IPS-18c (cell line): ENCODE data around the gene SCAMP2.

Source experiments
- H3K4me3 ChIP-seq: 2 replicates; pipeline ENCODE4 v1.7.0; 2013; ENCODE audit warnings: low read depth, mild to moderate bottlenecking, low read length, moderate library complexity; ENCODE audit not compliant: insufficient read depth
- H3K9me3 ChIP-seq: one replicate; pipeline ENCODE4 v1.6.1; 2013; ENCODE audit warnings: mild to moderate bottlenecking, low read length, moderate library complexity; ENCODE audit not compliant: control insufficient read depth, insufficient read depth

Gene SCAMP2

DNA sequence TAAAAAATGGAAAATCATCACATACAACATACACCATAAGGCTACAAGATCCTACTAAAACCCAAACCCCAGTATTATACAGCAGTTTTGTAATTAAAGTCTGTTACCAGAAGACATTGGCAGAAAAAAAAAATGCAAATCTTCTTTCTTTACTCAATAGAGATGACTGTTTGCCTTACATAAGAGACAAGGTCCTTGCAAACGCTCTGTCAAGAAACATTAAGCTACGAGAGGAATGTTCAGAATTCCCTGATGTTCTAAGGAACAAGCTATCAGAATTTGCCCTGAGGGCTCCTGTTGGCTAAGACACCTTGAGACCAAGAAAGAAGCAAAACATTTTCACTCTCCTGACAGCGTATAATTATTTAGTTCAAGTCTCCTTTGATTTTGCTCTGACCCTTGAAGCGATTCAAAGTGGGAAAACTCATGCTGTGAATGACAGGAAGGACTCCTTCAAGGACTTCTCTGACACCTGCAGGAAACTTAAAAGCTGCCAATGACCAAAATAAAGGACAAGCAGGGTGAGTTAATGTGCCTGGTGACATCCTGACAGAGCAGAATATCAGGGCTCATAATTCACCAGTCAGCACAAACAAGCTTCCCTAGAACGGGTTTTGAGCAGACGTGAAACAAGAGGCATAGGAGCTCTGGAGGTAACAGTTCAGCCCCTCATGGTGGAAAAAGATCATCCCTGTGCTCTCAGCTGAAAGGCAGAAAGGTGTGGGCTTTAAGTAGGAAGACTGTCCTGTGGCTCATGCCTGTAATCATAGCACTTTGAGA is 2.5 kb downstream of the SCAMP2 start:
- Histone ChIP-seq H3K4me3 (no peak overlapping the region), H3K9me3 (peaks cover 2% of the 10 kb centered on the region)

DNA sequence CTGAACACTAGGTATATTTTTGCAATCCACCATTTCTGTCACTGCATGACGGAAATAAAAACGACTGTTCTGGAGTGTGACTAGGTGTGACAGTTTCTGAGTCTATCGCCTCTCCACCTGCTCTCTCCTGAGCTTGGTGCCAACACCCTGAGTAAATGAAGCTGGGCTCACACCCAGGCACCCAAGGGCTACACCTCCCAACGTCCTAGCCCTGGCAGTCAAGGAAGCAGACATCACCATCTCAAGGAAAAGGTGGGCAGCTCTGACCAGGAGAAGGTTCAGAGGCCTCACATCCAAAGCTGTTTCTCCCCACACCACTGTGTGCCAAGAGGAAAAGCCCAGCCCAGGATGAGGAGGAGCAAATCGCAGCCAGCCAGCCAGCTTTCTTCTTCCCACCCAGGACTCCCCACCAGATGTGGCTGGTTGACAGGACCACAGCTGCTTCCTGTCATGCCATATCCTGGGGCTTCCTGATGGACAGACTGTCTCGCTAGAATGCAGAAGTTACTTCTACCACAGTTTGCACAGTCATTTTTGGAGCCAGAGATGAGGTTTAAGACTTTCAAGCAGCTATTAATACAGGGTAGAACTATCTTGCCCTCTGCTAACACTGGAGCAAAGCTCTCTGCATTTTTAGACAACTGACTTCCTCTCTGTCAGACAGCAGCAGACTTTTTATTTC is 3.3 kb downstream of the SCAMP2 start:
- H3K9me3 ChIP-seq = peaks cover 2% of the 10 kb centered on the region
- H3K4me3 ChIP-seq = no peak overlapping the region

DNA sequence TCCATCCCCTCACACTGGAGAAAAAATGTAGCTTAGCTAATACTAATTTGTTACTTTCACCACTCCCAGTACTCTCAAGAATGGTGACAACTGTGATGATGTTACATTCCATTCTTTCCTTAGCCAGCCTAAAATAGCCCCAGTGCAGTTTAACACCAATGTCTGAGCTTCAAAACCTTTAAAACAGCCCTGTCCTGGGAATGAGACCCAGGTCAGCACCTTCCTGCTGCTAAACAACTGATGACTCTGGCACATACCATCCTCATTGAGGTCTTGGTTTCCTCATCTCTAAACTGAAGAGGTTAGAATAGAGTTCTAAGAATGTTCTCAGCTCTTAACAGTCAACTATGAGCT is 3.8 kb downstream of the SCAMP2 start:
- no peak overlapping the region for H3K4me3 ChIP-seq

GRCh38 chr15:74868059-74868458 is 5.1 kb downstream of the SCAMP2 start:
- Histone ChIP-seq H3K4me3 (no peak overlapping the region), H3K9me3 (peaks cover 2% of the 10 kb centered on the region)

More for the DNA sequence above, 3.8 kb downstream of the SCAMP2 start:
- H3K9me3 ChIP-seq = peaks cover 2% of the 10 kb centered on the region

DNA sequence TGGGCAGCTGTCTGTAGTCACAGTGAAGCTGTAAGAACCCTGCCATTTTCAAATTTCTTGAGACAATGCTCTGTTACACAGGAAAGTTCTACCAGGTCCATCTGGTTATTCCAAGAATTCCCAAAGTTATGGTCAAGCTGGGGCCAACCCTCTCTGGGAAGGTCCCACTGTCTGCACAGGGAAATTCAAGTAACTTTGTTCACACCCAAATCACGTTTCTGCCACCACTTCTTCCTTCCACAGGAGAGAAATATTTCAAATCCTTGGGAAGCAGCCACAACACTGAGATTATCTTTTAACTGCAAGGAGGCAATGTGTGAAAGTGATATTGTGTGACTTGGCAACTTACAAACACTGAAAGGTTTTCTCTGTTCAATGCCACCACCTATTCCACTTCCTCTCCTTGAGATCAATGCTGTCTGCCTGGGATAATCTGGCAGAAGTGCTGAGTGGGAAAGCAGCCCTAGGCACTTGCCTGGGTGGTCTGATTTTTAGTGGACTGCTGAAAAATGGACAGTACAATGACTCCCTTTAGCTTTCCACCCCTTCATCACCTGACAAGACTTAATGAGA is 5.6 kb downstream of the SCAMP2 start:
- peaks cover 2% of the 10 kb centered on the region for H3K9me3 ChIP-seq
- no peak overlapping the region for H3K4me3 ChIP-seq

GRCh38 chr15:74866090-74866489 is 7.1 kb downstream of the SCAMP2 start:
- peaks cover 2% of the 10 kb centered on the region for H3K9me3 ChIP-seq
- no peak overlapping the region for H3K4me3 ChIP-seq

DNA sequence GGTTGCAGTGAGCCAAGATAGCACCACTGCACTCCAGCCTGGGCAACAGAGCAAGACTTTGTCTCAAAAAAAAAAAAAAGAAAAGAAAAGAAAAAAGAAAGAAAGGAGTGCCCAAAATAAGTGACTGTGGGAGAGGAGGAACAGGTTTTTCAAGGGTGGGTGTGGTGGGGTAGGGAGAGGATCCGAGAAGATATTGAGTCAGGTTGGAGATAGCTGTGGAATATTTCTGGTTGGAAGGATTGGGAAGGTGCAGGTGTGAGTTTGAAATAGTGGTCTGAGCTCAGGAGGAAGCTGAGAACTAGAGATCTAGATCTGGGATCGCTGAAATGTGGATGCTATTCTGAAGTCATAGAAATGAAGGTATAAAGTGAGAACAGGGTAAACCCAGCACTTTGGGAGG is 7.8 kb downstream of the SCAMP2 start:
- no peak overlapping the region for H3K4me3 ChIP-seq

DNA sequence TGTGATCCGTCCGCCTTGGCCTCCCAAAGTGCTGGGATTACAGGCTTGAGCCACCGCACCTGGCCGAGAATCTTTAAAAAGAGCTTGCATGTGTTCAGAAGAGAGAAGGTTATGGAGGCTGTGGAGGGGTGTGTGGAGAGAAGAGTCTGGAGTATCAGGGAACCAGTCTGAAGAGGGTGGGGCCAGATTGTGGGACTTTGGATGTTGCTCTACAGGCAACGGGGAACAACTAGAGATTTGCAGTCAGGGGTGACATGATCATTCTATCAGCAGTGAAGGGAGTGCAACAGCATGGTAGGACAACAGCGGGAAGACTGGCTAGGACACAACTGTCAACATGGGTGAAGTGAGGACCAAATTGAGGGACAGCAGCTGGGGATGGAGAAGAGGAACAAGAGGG is 8.9 kb downstream of the SCAMP2 start:
- Histone ChIP-seq H3K9me3 (peaks cover 2% of the 10 kb centered on the region), H3K4me3 (no peak overlapping the region)

More for the DNA sequence above, 7.8 kb downstream of the SCAMP2 start:
- H3K9me3 ChIP-seq = peaks cover 2% of the 10 kb centered on the region

DNA sequence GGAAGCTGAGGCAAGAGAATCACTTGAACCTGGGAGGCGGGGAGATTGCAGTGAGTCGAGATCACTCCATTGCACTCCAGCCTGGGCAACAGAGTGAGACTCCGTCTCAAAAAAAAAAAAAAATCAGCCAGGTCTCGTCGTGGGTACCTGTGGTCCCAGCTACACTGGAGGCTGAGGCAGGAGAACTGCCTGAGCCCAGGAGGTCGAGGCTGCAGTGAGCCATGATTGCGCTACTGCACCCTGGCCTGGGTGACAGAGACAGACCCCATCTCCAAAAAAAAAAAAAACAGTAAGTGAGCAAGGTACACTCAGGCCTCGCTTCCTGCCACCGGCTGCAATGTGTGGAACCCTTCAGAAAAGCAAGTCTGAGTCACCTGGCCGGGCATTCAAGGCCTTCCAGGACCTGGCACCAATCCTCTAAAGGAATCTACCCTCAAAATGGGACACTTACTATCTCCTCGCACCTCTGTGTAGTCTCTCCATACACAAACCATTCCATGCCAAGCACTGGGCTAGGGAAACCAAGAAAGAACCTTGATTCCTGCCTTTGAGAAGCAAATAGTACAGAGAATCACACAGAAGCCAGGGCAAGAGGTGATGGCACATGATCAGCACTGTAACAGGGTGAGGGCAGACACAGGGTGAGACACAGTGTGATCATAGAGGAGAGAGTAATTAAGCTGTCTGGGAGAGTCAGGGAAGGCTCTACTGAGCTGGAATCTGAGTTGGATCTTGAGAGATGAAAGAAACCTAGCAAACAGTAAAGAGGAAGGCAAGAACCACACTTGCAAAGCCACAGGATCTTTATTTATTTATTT is 9.7 kb downstream of the SCAMP2 start:
- Histone ChIP-seq H3K9me3 (peaks cover 2% of the 10 kb centered on the region), H3K4me3 (no peak overlapping the region)

DNA sequence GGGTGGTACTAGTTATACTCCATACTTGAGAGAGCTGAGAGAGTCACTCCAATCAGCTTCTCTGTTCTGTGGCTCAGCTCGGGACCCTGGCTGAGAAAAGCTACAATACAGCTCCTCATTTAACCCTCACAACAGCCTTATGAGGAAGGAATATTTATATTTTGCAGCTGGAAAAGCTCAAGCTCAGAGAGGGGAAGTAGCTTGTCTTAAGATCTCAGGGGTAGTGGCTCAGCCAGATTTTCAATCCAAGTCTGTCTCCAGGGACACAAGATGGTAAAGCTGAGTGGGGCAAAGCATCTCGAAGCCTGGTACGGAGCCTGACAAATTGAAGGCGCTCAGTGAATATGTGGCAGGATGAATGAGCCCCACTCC is 14.8 kb downstream of the SCAMP2 start:
- Histone ChIP-seq H3K9me3 (no peaks in the 10 kb centered on the region), H3K4me3 (no peak overlapping the region)

- no peak overlapping the region for H3K4me3 ChIP-seq
- no peaks in the 10 kb centered on the region for H3K9me3 ChIP-seq
Observed at GRCh38 chr15:74857671-74858368, 15.3 kb downstream of the SCAMP2 start.

DNA sequence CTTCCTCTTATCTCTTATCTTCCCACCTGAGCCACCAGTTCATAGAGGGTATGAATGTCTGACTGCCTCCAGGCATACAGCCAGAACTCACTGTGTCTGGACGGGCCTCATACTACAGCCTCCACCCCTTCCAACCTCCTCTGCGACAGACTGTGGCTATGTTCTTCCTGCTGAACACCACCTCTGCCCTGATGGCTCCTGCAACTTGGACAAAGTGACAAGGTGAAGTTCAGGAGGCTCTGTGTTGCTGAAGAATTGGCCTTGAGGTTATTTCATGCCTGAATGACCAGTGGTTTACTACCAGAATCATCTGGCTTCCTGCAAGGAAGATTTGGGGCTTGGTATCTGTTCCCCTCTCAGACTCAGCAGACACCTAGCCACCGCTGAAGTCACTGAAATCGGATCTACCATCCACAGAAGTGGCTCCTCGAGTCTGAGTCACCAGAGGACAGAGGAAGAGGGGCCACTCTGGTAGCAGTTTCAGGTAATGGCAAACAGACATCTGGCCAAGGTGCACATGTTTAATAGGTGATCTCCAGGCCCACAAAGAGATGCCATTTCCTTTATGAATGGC is 16.0 kb downstream of the SCAMP2 start:
- no peaks in the 10 kb centered on the region for H3K9me3 ChIP-seq
- no peak overlapping the region for H3K4me3 ChIP-seq

- Histone ChIP-seq H3K4me3 (no peak overlapping the region), H3K9me3 (no peaks in the 10 kb centered on the region)
Observed at GRCh38 chr15:74856537-74856936, 16.6 kb downstream of the SCAMP2 start.

- H3K4me3 ChIP-seq = no peak overlapping the region
Observed at GRCh38 chr15:74855857-74856256, 17.3 kb downstream of the SCAMP2 start.

GRCh38 chr15:74854453-74855022 is 18.6 kb downstream of the SCAMP2 start:
- Histone ChIP-seq H3K4me3 (no peak overlapping the region), H3K9me3 (no peaks in the 10 kb centered on the region)

More at GRCh38 chr15:74855857-74856256, 17.3 kb downstream of the SCAMP2 start:
- H3K9me3 ChIP-seq = no peaks in the 10 kb centered on the region

DNA sequence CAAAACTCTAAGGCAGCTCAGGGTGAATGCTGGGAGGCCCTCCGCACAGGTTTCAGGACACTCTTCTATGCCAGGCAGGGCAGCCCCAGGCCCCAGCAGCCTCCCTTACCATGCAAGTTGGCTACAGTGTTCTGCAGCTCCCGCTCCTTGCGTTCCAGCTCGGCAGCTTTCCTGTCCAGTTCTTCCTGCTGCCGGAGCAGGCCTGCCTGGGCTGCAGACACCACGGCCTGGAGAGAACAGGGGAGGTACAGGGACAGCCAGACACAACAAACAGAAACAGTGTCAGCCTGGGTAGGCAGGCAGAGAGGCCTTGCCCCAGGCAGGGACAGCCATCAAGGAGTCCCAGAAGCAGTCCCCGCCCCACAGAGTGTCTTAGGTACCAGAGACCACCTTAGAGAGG is 21.2 kb downstream of the SCAMP2 start:
- no peak overlapping the region for H3K4me3 ChIP-seq
- no peaks in the 10 kb centered on the region for H3K9me3 ChIP-seq
